SU-DHL-6 (cell line): ENCODE results near the gene RNASET2.

Source experiments
- H2AFZ ChIP-seq: fragments of 200-600 bp; sonication (generic); 2 replicates; pipeline ENCODE4 v1.6.1; 2014; ENCODE audit warnings: low read depth, mild to moderate bottlenecking, moderate library complexity, mixed read lengths, antibody characterized with exemption, low read length; ENCODE audit not compliant: severe bottlenecking
- H3F3A ChIP-seq: fragments of 200-600 bp; shearing (Covaris generic); 2 replicates; pipeline ENCODE4 v1.6.0; 2016; ENCODE audit warnings: antibody characterized with exemption, mild to moderate bottlenecking; ENCODE audit not compliant: insufficient read depth
- H3K27ac ChIP-seq: fragments of 200-600 bp; sonication (generic); 2 replicates; pipeline ENCODE4 v1.5.1; 2016; ENCODE audit warnings: low read depth, mild to moderate bottlenecking, low read length, moderate library complexity, mixed read lengths
- H3K27me3 ChIP-seq: fragments of 200-600 bp; sonication (generic), shearing (Covaris generic); 2 replicates; pipeline ENCODE4 v1.6.0; 2014; ENCODE audit warnings: mild to moderate bottlenecking, low read length
- H3K36me3 ChIP-seq: fragments of 200-600 bp; sonication (generic); 2 replicates; pipeline ENCODE4 v1.6.1; 2014; ENCODE audit warnings: mild to moderate bottlenecking, low read length, mixed read lengths
- H3K4me2 ChIP-seq: fragments of 300-600, 200-600 bp; shearing (Covaris generic), sonication (generic); 2 replicates; pipeline ENCODE4 v1.6.0; 2014; ENCODE audit warnings: low read length, low read depth, mild to moderate bottlenecking; ENCODE audit not compliant: poor library complexity, severe bottlenecking
- H3K4me3 ChIP-seq: fragments of 200-600 bp; sonication (generic); 2 replicates; pipeline ENCODE4 v1.5.1; 2014; ENCODE audit warnings: antibody characterized with exemption, low read length, mild to moderate bottlenecking, mixed read lengths; ENCODE audit not compliant: insufficient read depth, poor library complexity, severe bottlenecking
- H3K79me2 ChIP-seq: fragments of 200-600 bp; sonication (generic); 2 replicates; pipeline ENCODE4 v1.6.1; 2014; ENCODE audit warnings: mild to moderate bottlenecking, low read length, moderate library complexity; ENCODE audit not compliant: insufficient read depth
- H3K9ac ChIP-seq: fragments of 200-600 bp; sonication (generic); 2 replicates; pipeline ENCODE4 v1.7.0; 2014; ENCODE audit warnings: mild to moderate bottlenecking, low read length
- H3K9me2 ChIP-seq: fragments of 200-600 bp; sonication (generic); replicated peaks from 2 replicates; pipeline ENCODE4 v1.6.1; 2014; ENCODE audit warnings: low read length; ENCODE audit not compliant: insufficient read depth
- H3K9me3 ChIP-seq: fragments of 200-600 bp; sonication (generic); 2 replicates; pipeline ENCODE4 v1.6.1; 2014; ENCODE audit warnings: low read length, mixed read lengths; ENCODE audit not compliant: insufficient read depth
- H4K20me1 ChIP-seq: fragments of 200-600 bp; sonication (generic); 2 replicates; pipeline ENCODE4 v1.6.1; 2014; ENCODE audit warnings: low read depth, mild to moderate bottlenecking, antibody characterized with exemption, low read length, moderate library complexity, mixed read lengths
- EZH2phosphoT487 ChIP-seq: fragments of 200-600 bp; sonication (generic), shearing (Covaris generic); conservative IDR thresholded peaks from 2 replicates; pipeline ENCODE4 v1.6.1; 2018; ENCODE audit warnings: mild to moderate bottlenecking, antibody characterized with exemption, low read length, moderate library complexity, mixed read lengths
- TF ChIP-seq, protein P1 (sequence below): fragments of 200-600 bp; sonication (generic); IDR thresholded peaks from one replicate; pipeline ENCODE4 v1.5.1; 2017; ENCODE audit warnings: antibody characterized with exemption, mild to moderate bottlenecking, low read length, moderate library complexity; ENCODE audit not compliant: insufficient read depth, poor library complexity, severe bottlenecking

The RNASET2 gene

GRCh38 chr6:166929542-166930189, 26.7 kb downstream of the RNASET2 start:
- Histone ChIP-seq H2AFZ (peak overlapping the region; percentile 44), H3K9me2 (no peaks in the 10 kb centered on the region), H3K4me3 (no peak overlapping the region), H4K20me1 (no peaks in the 10 kb centered on the region), H3K4me2 (peak overlapping the region; percentile 20), H3K36me3 (no peaks in the 10 kb centered on the region), H3K9ac (no peak overlapping the region), H3K27me3 (no peaks in the 10 kb centered on the region), H3K79me2 (no peaks in the 10 kb centered on the region), H3K9me3 (no peaks in the 10 kb centered on the region), H3K27ac (peak overlapping the region; percentile 29), H3F3A (no peaks in the 10 kb centered on the region)
- no peak for TF ChIP-seq EZH2phosphoT487
- TF ChIP-seq, protein P1, sequence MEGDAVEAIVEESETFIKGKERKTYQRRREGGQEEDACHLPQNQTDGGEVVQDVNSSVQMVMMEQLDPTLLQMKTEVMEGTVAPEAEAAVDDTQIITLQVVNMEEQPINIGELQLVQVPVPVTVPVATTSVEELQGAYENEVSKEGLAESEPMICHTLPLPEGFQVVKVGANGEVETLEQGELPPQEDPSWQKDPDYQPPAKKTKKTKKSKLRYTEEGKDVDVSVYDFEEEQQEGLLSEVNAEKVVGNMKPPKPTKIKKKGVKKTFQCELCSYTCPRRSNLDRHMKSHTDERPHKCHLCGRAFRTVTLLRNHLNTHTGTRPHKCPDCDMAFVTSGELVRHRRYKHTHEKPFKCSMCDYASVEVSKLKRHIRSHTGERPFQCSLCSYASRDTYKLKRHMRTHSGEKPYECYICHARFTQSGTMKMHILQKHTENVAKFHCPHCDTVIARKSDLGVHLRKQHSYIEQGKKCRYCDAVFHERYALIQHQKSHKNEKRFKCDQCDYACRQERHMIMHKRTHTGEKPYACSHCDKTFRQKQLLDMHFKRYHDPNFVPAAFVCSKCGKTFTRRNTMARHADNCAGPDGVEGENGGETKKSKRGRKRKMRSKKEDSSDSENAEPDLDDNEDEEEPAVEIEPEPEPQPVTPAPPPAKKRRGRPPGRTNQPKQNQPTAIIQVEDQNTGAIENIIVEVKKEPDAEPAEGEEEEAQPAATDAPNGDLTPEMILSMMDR: no peak

- Histone ChIP-seq H2AFZ (peak overlapping the region; percentile 44), H3F3A (no peaks in the 10 kb centered on the region), H3K9me2 (no peaks in the 10 kb centered on the region), H3K36me3 (no peaks in the 10 kb centered on the region), H3K79me2 (no peaks in the 10 kb centered on the region), H3K4me2 (peak overlapping the region; percentile 20), H3K4me3 (no peak overlapping the region), H4K20me1 (no peaks in the 10 kb centered on the region), H3K27me3 (no peaks in the 10 kb centered on the region), H3K9me3 (no peaks in the 10 kb centered on the region), H3K9ac (no peak overlapping the region), H3K27ac (peak overlapping the region; percentile 29; the same call in 1 of the 2 replicates)
- TF ChIP-seq, protein P1: no peak
- TF ChIP-seq EZH2phosphoT487: no peak
These were observed 27.5 kb downstream of the RNASET2 start for GRCh38 chr6:166928644-166929541.

DNA sequence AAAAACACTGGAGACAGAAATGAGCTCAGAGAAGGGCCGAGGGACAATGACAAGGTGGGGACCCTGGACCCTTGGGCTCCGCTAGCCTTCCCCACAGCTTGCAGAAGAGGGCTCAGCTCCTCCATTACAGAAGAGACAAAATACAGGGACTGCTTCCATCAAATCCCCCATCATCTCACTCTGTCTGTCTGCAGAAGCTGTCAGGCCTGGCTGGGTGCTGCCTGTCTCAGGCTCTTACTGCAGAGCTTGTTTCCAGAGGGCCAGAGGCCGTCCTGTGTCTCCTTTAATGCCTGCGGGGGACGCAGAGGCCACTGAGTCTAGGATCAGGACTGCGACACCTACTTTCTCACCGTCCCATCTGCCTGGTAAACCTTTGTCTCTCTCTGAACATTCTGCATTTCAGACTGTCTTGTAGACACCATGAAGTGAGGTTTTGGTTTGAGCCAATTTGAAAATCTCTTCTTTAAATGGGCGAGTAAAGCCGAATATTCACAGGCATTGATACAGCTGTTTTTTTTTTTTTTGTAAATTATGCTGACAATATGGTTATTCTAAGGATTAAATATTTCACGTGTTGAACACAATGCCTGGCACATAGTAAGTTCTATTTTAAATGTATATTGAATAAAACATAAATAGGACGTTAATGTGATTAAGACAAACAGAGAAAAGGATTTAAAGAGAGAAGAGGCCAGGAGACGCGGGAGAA, 28.3 kb downstream of the RNASET2 start:
- H3F3A ChIP-seq: no peaks in the 10 kb centered on the region
- H3K4me2 ChIP-seq: no peak overlapping the region
- H4K20me1 ChIP-seq: no peaks in the 10 kb centered on the region
- H3K36me3 ChIP-seq: no peaks in the 10 kb centered on the region
- no peaks in the 10 kb centered on the region for H3K9me2 ChIP-seq
- no peak for TF ChIP-seq EZH2phosphoT487
- TF ChIP-seq, protein P1: no peak
- no peaks in the 10 kb centered on the region for H3K27me3 ChIP-seq
- H3K9me3 ChIP-seq: no peaks in the 10 kb centered on the region
- H2AFZ ChIP-seq: no peak overlapping the region
- H3K4me3 ChIP-seq: no peak overlapping the region
- H3K79me2 ChIP-seq: no peaks in the 10 kb centered on the region
- H3K9ac ChIP-seq: no peak overlapping the region
- no peak overlapping the region for H3K27ac ChIP-seq
